Progenitor cell of endocrine pancreas (in vitro differentiated cells): ENCODE results near the gene CYSRT1. TPM values are rescaled to one million over a fixed set of nuclear protein-coding genes. Genes with fewer than 3 reads are reported as not detected.
A peak's percentile ranks its signal among the peaks of the same experiment; 100 is the strongest.

Experiments used
- DNase-seq: peaks from one replicate; pipeline ENCODE4 v3.0.0; 2021; ENCODE audit warnings: low spot score; ENCODE audit not compliant: unreplicated experiment
- H3K27ac Mint-ChIP-seq: 2 replicates; pipeline ENCODE4 v1.8.0; 2021; ENCODE audit warnings: mild to moderate bottlenecking, moderate library complexity, mixed read lengths
- H3K27me3 Mint-ChIP-seq: 2 replicates; pipeline ENCODE4 v1.8.0; 2021; ENCODE audit warnings: mixed read lengths
- H3K36me3 Mint-ChIP-seq: 2 replicates; pipeline ENCODE4 v1.8.0; 2022; ENCODE audit warnings: mixed read lengths; ENCODE audit not compliant: insufficient read depth
- H3K4me1 Mint-ChIP-seq: 2 replicates; pipeline ENCODE4 v1.8.0; 2021; ENCODE audit warnings: low read depth, mixed read lengths
- H3K4me3 Mint-ChIP-seq: 2 replicates; pipeline ENCODE4 v1.8.0; 2021; ENCODE audit warnings: low read depth, mild to moderate bottlenecking, moderate library complexity, mixed read lengths
- H3K9me3 Mint-ChIP-seq: 2 replicates; pipeline ENCODE4 v1.8.0; 2021; ENCODE audit warnings: low read depth, mixed read lengths
- CTCF ChIP-seq: fragments of 200-600 bp; sonication (generic); IDR thresholded peaks from one replicate; pipeline ENCODE4 v1.5.0; 2021; ENCODE audit warnings: antibody characterized with exemption, mild to moderate bottlenecking; ENCODE audit not compliant: unreplicated experiment
- total RNA-seq: library from RNA; stranded (reverse); gene quantifications from 2 replicates; pipeline ENCODE4 v1.2.1, GENCODE V29; 2021

The CYSRT1 gene
- total RNA-seq, 1 donor from 2014 or later: 2.7 TPM

GRCh38 chr9:137183980-137184595 lies 40.9 kb upstream of the CYSRT1 start:
- Mint-ChIP-seq H3K36me3 (peaks cover 4% of the 10 kb centered on the region), H3K4me3 (peak overlapping the region; percentile 16), H3K4me1 (peaks cover 9% of the 10 kb centered on the region)

GRCh38 chr9:137184881-137185660 lies 39.9 kb upstream of the CYSRT1 start:
- no peaks in the 10 kb centered on the region for H3K27me3 Mint-ChIP-seq
- no peak for DNase-seq
- TF ChIP-seq CTCF: no peak
- peaks cover 4% of the 10 kb centered on the region for H3K36me3 Mint-ChIP-seq
- H3K9me3 Mint-ChIP-seq: no peaks in the 10 kb centered on the region
- H3K27ac Mint-ChIP-seq: no peak overlapping the region
- no peak overlapping the region for H3K4me3 Mint-ChIP-seq
- peaks cover 15% of the 10 kb centered on the region for H3K4me1 Mint-ChIP-seq

More at GRCh38 chr9:137183980-137184595, 40.9 kb upstream of the CYSRT1 start:
- no peaks in the 10 kb centered on the region for H3K9me3 Mint-ChIP-seq
- no peaks in the 10 kb centered on the region for H3K27me3 Mint-ChIP-seq
- no peak for TF ChIP-seq CTCF
- H3K27ac Mint-ChIP-seq: no peak overlapping the region
- DNase-seq: no peak

- Mint-ChIP-seq H3K27me3 (no peaks in the 10 kb centered on the region), H3K4me3 (no peak overlapping the region), H3K9me3 (no peaks in the 10 kb centered on the region), H3K27ac (no peak overlapping the region), H3K36me3 (peaks cover 4% of the 10 kb centered on the region), H3K4me1 (peaks cover 15% of the 10 kb centered on the region)
- no peak for TF ChIP-seq CTCF
- DNase-seq: no peak
Observed at GRCh38 chr9:137185921-137186320, 39.1 kb upstream of the CYSRT1 start.

GRCh38 chr9:137186385-137186784 lies 38.6 kb upstream of the CYSRT1 start:
- H3K9me3 Mint-ChIP-seq: no peaks in the 10 kb centered on the region
- peaks cover 4% of the 10 kb centered on the region for H3K36me3 Mint-ChIP-seq
- no peak overlapping the region for H3K27ac Mint-ChIP-seq
- no peaks in the 10 kb centered on the region for H3K27me3 Mint-ChIP-seq
- DNase-seq: no peak
- no peak for TF ChIP-seq CTCF
- H3K4me3 Mint-ChIP-seq: peak overlapping the region; percentile 91
- H3K4me1 Mint-ChIP-seq: peaks cover 15% of the 10 kb centered on the region

- Mint-ChIP-seq H3K4me1 (peaks cover 15% of the 10 kb centered on the region), H3K27ac (peak overlapping the region; percentile 88), H3K36me3 (peaks cover 2% of the 10 kb centered on the region), H3K27me3 (no peaks in the 10 kb centered on the region), H3K4me3 (peak overlapping the region; percentile 91), H3K9me3 (no peaks in the 10 kb centered on the region)
- no peak for DNase-seq
- no peak for TF ChIP-seq CTCF
Observed at GRCh38 chr9:137187386-137187785, 37.6 kb upstream of the CYSRT1 start.
